Transverse colon (tissue), 3 donors: Measurements from ENCODE around the gene ALG3.

Experiments
- CTCF ChIP-seq, 5 experiments: fragments of 200-600 bp in 3 of 5; fragments of 450-650 bp in 2 of 5; sonication (generic) in 3 of 5; IDR thresholded peaks; 1 replicate in 2 of 5; 2 replicates in 3 of 5; pipeline ENCODE4 v1.5.1; 2016 to 2017; ENCODE audit warnings: antibody characterized with exemption in 5 of 5, inconsistent platforms in 3 of 5, mild to moderate bottlenecking in 2 of 5, moderate library complexity in 1 of 5
- EP300 ChIP-seq: sonication (generic); formaldehyde crosslinking; IDR thresholded peaks from one replicate; pipeline ENCODE4 v1.6.1; 2017; ENCODE audit warnings: antibody characterized with exemption, low read depth
- POLR2A ChIP-seq: fragments of 450-650 bp; IDR thresholded peaks from one replicate; pipeline ENCODE4 v1.6.1; 2016; ENCODE audit warnings: antibody characterized with exemption, mild to moderate bottlenecking, moderate library complexity

DNA sequence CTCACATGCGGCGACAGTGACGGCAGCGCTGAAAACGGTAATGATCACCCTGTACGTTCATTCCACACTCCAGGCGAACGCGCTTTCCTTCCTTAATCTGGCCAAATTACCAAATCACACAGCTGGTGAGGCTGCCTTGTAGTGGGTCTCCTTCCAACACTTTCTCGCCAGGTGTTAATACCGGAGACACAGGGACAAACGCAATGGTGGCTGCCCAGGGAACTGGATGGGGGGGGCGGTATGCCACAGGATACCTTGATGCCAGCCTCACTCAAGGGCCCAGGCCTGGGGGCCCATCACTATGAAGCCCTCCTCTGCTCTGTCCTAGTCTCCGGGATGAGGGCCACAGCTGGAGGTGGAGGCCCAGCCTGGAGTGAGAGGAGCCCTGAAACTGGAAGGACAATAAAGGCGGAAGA is 14.0 kb upstream of the ALG3 start:
- no peak for TF ChIP-seq EP300
- TF ChIP-seq CTCF (IDR thresholded peaks at IDR 0.05): no peak
- TF ChIP-seq POLR2A: no peak
